HG03139 (cell line): ENCODE data around the gene VAV2.

Experiments
- ATAC-seq: cut with Tn5 transposase; IDR thresholded peaks from one replicate; pipeline ENCODE4 v1.9.1; 2021; ENCODE audit not compliant: unreplicated experiment

The VAV2 gene

GRCh38 chr9:133881671-133882381, 110.3 kb downstream of the VAV2 start:
- no peak for ATAC-seq

GRCh38 chr9:133880851-133881661, 111.1 kb downstream of the VAV2 start:
- no peak for ATAC-seq

- ATAC-seq, result no peak
These were observed 112.0 kb downstream of the VAV2 start for GRCh38 chr9:133880136-133880535.

DNA sequence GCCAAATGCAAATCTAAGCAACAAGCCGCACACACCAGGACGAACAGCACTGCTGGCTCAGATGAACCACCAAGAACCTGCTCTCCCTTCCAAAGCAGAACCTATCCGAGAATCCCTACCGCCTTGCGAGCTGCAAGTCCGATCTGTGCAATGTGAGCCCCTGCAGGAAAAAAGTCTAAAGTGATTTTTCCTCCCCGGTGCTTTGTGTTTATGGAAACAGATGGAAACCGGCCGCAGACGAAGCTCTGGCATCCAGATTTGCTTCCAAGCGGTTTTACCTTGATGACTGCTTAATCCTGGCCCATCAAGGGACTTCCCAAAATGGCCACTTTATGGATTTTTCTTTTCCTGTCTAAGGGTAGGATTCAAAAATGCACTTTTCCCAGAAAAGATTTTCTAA, 112.5 kb downstream of the VAV2 start:
- ATAC-seq, result no peak

- no peak for ATAC-seq
These were observed 113.7 kb downstream of the VAV2 start for GRCh38 chr9:133878402-133878801.

- no peak for ATAC-seq
These were observed 114.2 kb downstream of the VAV2 start for GRCh38 chr9:133877967-133878366.

DNA sequence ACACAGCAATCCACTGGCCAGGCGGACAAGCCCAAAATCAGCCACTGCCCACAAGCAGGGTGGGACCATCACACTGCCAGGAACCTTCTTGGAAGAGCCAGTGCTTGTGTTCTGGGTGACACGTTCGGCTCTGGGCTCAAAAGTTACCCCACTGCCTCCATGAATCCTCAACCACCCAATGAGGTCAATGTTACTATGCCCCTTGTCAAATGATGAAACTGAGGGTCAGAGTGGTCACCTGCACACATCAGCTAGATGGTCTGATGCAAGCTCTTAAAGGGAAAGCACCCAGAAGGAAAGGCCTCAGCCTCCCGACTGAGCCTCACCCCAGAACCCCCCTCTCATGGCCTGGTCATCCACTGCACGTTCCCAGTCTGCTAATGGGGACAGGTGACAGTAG, 114.8 kb downstream of the VAV2 start:
- ATAC-seq, result no peak

DNA sequence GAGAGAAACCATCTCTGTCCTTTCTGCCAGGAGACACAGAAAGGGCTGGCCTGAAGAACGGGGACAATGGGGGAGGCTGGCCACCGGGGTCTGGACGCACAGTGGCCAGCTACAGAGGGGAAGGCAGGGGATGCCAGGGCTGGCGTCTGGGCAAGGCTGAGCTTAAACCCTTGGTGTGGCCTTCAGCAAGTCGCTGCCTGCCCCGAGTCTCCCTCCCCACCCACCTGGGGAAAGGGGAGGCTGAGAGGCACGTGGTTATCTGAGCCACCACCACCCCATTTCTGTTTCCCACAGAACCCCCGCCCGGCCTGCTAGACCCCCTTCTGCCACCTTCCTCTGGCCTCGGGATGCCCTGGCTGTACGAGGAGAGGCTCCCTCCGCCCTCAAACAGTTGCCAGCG, 115.3 kb downstream of the VAV2 start:
- ATAC-seq, result no peak

- no peak for ATAC-seq
These were observed 116.0 kb downstream of the VAV2 start for GRCh38 chr9:133876144-133876543.

DNA sequence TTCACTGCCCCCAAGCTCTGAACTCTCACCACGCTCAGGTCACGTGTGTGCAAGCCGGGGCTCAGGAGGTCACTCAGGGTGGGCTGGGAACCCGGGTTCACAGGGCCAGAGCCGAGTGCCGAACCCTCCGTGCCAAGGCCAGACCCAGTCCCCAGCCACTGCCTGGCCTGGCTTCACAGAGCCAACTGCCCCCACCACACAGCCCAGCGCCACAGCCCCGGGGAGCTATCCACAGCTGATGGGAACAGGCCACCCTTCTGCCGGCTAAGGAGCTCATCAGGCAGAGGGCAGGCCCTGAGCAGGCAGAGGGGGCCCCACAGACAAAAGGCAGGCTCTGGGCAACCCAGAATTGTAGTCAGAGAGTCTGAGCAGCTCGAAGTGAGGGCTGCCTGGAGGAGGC, 117.0 kb downstream of the VAV2 start:
- ATAC-seq, result no peak

DNA sequence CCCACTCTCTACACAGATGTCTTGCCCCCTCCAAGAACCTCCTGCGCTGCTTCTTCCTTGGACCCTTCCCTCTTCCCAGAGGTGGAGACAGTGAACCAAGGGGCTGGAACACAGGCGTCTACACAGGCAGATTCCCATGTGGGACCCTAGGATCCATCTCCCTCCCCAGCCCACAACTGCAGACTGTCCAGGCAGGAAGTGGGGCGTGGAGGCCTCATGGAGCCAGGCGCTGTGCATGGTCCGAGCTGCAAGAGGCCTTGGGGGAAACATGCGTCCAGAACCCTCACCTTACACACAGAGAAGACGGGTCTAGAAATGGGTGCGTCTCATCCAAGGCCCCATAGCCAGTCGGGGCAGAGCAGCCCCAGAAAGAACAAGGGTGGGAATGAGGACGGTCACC, 117.5 kb downstream of the VAV2 start:
- no peak for ATAC-seq

DNA sequence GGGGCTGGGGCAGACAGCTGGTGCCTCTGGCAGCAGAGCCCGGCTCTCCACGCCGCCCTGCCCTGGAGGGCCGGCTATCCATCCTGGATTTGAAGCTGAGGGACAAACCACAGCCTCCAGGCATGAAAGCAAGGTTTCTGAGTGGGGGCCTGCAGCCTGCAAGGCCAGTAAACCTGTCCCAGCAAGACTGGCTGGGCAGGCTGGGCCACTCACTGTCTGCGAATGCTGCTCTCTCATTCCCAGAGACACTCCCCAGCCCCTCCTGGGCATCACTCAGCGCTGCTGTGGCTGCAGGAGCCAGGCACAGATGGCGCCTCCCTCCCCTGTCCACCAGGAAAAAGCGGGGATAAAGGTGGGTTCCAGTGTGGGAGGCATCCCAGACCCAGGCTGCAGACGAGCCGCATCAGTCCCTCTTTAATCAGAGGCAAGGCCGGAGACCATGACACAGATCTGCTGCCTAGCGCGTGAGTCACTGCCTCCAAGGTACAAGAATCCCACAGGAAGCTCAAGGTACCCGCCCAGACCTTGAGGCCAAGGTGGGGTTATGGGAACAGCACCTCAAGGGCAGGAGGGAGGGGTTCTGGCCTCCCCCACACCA, 118.0 kb downstream of the VAV2 start:
- no peak for ATAC-seq

DNA sequence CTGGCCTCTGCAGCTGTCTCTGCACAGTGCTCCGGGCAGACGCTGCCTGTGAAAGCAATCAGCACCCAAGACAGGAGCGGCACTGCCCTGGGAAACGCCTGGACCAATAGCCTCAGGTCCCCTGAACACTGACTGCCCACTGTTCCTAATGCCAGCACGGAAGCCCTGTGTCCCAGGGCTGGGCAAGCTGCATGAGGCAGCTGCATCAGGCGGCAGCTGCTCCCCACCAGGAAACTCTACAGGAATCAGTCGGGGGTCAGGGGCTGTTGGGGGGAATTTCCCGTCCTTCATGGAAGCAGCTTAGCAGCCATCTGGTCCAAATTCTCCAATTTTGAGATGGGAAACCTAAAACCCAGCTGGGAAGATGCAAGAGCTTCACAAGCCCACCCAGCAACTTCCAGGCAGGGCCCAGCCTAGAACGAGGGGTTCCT, 118.6 kb downstream of the VAV2 start:
- ATAC-seq, result no peak

GRCh38 chr9:133873009-133873408, 119.1 kb downstream of the VAV2 start:
- no peak for ATAC-seq

GRCh38 chr9:133870598-133871595, 121.2 kb downstream of the VAV2 start:
- no peak for ATAC-seq

GRCh38 chr9:133869674-133870405, 122.3 kb downstream of the VAV2 start:
- no peak for ATAC-seq

GRCh38 chr9:133868203-133868602, 123.9 kb downstream of the VAV2 start:
- ATAC-seq, result no peak

DNA sequence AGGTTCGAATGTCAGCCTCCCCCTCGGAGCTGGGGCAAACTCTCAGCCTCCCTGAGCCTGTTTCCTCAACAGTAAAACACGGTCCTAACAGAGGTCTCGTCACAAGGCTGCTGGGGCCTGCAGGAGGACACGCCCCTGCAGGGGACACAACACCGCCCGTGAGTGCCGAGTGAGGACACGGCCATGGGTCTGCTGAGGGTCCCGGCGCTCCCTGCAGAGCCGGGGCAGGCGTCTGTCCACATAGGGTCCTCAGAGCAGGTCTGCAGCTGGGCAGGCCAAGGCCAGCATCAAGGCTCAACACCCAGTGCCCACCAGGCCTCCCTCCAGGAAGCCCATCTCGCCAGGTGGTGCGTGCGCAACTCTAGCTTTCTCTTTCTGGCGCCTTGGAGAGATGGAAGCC, 125.2 kb downstream of the VAV2 start:
- no peak for ATAC-seq

DNA sequence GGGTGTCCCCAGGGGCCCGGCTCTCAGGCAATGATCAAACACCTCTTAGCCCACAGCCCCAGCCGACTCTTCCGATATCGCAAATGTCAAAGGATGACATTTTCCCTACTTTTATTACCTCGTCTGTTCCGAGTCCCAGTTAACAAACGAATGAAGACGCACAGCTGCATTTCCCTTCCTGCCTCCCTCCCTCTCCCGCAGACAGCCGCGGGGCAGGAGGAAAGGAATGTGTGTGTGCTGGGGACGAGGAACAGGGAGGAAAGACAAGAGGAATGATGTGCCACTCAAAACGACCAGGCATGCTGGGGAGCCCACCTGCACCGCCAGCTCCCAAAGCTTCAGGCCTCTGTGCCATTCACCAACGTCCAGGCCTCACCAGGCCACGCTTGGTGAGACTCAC, 128.1 kb downstream of the VAV2 start:
- ATAC-seq, result no peak

DNA sequence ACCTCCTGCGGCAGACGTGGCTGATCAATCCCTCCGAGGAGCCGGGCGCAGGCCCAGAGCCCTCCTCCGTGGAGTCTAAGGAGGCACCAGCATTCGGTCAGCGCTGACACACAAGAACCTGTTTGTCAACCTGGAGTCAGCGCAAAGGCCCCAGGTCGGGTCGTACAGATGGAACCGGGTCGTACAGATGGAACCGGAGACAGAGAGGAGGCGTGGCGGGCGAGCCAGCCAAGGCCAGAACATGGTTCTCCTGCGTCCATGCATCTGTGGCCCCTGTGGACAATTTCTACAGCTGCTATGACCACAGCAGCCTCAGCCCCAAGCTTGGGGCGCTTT, 128.9 kb downstream of the VAV2 start:
- ATAC-seq, result no peak
